A549 (cell line): ENCODE data around the gene ARL13B. TPM values are rescaled to one million over a fixed set of nuclear protein-coding genes. Genes with fewer than 3 reads are reported as not detected.

Experiments
- ATAC-seq, 2 experiments: fragments of 200-7000 bp in 1 of 2; fragments of >200 bp in 1 of 2; cut with Nextera tagmentation in 1 of 2; cut with Tn5 transposase in 1 of 2; 3 replicates each; pipeline versions ENCODE4 v1.8.0 to v1.9.1; 2018 to 2020; ENCODE audit warnings: mild to moderate bottlenecking in 1 of 2, moderate library complexity in 1 of 2
- CTCF ChIA-PET: fragments of 300-600 bp; sonication (Branson Sonifier 250); formaldehyde crosslinking; extraction: SDS; loops from one replicate; lab custom pipeline; 2021; ENCODE audit warnings: antibody characterized with exemption, inconsistent platforms; lab: Yijun Ruan, JAX
- POLR2A ChIA-PET: fragments of 350-600 bp; formaldehyde crosslinking; extraction: SDS; loops from one replicate; lab custom pipeline; 2021; ENCODE audit warnings: antibody characterized with exemption, inconsistent platforms; lab: Yijun Ruan, JAX
- DNase-seq, 2 experiments: peaks; one replicate each; pipeline versions ENCODE4 v3.0.0 to v3.0.0-alpha.2; 2011 to 2016; ENCODE audit warnings: low read depth in 1 of 2, low spot score in 1 of 2
- FAIRE-seq: peaks from 2 replicates; lab custom pipeline; 2011; peaks lifted over from hg19 to GRCh38; lab: Jason Lieb, UNC
- H3K27ac ChIP-seq, 2 experiments: fragments of >200 bp; sonication (Bioruptor Twin); formaldehyde crosslinking; 3 replicates each; pipeline ENCODE4 v1.5.1; 2016 to 2017
- H3K4me1 ChIP-seq: fragments of >200 bp; sonication (Bioruptor Twin); formaldehyde crosslinking; 3 replicates; pipeline ENCODE4 v1.6.1; 2016
- H3K4me2 ChIP-seq: fragments of >200 bp; sonication (Bioruptor Twin); formaldehyde crosslinking; 3 replicates; pipeline ENCODE4 v1.6.1; 2016
- H3K4me3 ChIP-seq: fragments of >200 bp; sonication (Bioruptor Twin); formaldehyde crosslinking; 3 replicates; pipeline ENCODE4 v1.5.1; 2016
- H3K9me3 ChIP-seq: fragments of >200 bp; sonication (Bioruptor Twin); formaldehyde crosslinking; 3 replicates; pipeline ENCODE4 v1.6.1; 2016
- CBX2 ChIP-seq: fragments of 200-600 bp; sonication (generic); IDR thresholded peaks from 2 replicates; pipeline ENCODE4 v1.6.1; 2016; ENCODE audit warnings: low read depth, mild to moderate bottlenecking, borderline replicate concordance
- EHMT2 ChIP-seq: fragments of 200-600 bp; sonication (generic); IDR thresholded peaks from 2 replicates; pipeline ENCODE4 v1.6.1; 2016; ENCODE audit warnings: antibody characterized with exemption, low read depth, mild to moderate bottlenecking, moderate library complexity
- GATA3 ChIP-seq: IDR thresholded peaks from 2 replicates; pipeline ENCODE4 v1.6.1; 2012; ENCODE audit warnings: borderline replicate concordance
- HDAC2 ChIP-seq: fragments of 200-600 bp; sonication (generic); IDR thresholded peaks from 2 replicates; pipeline ENCODE4 v1.6.1; 2016
- HEYL ChIP-seq: fragments of 250-450 bp; sonication (Bioruptor Pico); IDR thresholded peaks from 2 replicates; pipeline ENCODE4 v1.8.0; 2021; ENCODE audit warnings: mild to moderate bottlenecking, moderate library complexity
- HOXB13 ChIP-seq: fragments of 250-450 bp; sonication (Bioruptor Pico); IDR thresholded peaks from 2 replicates; pipeline ENCODE4 v1.5.0; 2020; ENCODE audit warnings: low read depth, mild to moderate bottlenecking, moderate library complexity
- HOXB5 ChIP-seq: fragments of 250-450 bp; sonication (Bioruptor Pico); IDR thresholded peaks from 2 replicates; pipeline ENCODE4 v1.5.0; 2020; ENCODE audit warnings: mild to moderate bottlenecking, moderate library complexity
- JUN ChIP-seq, 2 experiments: fragments of >200 bp; sonication (Bioruptor Twin); formaldehyde crosslinking; IDR thresholded peaks; 2 replicates in 1 of 2; 3 replicates in 1 of 2; pipeline ENCODE4 v1.6.1; 2016 to 2017
- JUNB ChIP-seq: fragments of >200 bp; sonication (Bioruptor Twin); formaldehyde crosslinking; IDR thresholded peaks from 2 replicates; pipeline ENCODE4 v1.6.1; 2016
- KDM1A ChIP-seq: fragments of 200-600 bp; sonication (generic); IDR thresholded peaks from 2 replicates; pipeline ENCODE4 v1.6.1; 2016; ENCODE audit warnings: low read depth, mild to moderate bottlenecking
- MAZ ChIP-seq: fragments of 150-350 bp; IDR thresholded peaks from 2 replicates; pipeline ENCODE4 v1.6.1; 2014; ENCODE audit warnings: antibody characterized with exemption, low read depth, low read length, borderline replicate concordance
- NR3C1 ChIP-seq: fragments of >200 bp; sonication (Bioruptor Twin); formaldehyde crosslinking; IDR thresholded peaks from 3 replicates; pipeline ENCODE4 v1.6.1; 2017
- PHF8 ChIP-seq: fragments of 200-600 bp; sonication (generic); IDR thresholded peaks from 2 replicates; pipeline ENCODE4 v1.6.1; 2016; ENCODE audit warnings: low read depth, mild to moderate bottlenecking, antibody characterized with exemption, moderate library complexity, borderline replicate concordance
- POLR2A ChIP-seq: IDR thresholded peaks from 2 replicates; pipeline ENCODE4 v1.6.1; 2012; ENCODE audit warnings: mild to moderate bottlenecking, low read length
- RARB ChIP-seq: fragments of 250-450 bp; sonication (Bioruptor Pico); IDR thresholded peaks from 2 replicates; pipeline ENCODE4 v1.8.0; 2021; ENCODE audit warnings: mild to moderate bottlenecking, moderate library complexity
- RFX5 ChIP-seq: fragments of 450-650 bp; IDR thresholded peaks from 2 replicates; pipeline ENCODE4 v1.7.1; 2014; ENCODE audit warnings: antibody characterized with exemption, mild to moderate bottlenecking, moderate library complexity
- RNF2 ChIP-seq: fragments of 200-600 bp; sonication (generic); IDR thresholded peaks from 2 replicates; pipeline ENCODE4 v1.6.1; 2016; ENCODE audit warnings: low read depth, mild to moderate bottlenecking, antibody characterized with exemption, moderate library complexity, borderline replicate concordance
- SMC3 ChIP-seq: fragments of >200 bp; sonication (Bioruptor Twin); formaldehyde crosslinking; IDR thresholded peaks from 3 replicates; pipeline ENCODE4 v1.6.1; 2018; ENCODE audit warnings: inconsistent platforms
- SREBF2 ChIP-seq: fragments of 450-650 bp; IDR thresholded peaks from 2 replicates; pipeline ENCODE4 v1.6.1; 2014; ENCODE audit warnings: mild to moderate bottlenecking, moderate library complexity
- TFCP2L1 ChIP-seq: fragments of 250-450 bp; sonication (Bioruptor Pico); IDR thresholded peaks from 2 replicates; pipeline ENCODE4 v1.5.0; 2021; ENCODE audit warnings: mild to moderate bottlenecking
- TP53 ChIP-seq: fragments of 250-450 bp; sonication (Bioruptor Pico); IDR thresholded peaks from 2 replicates; pipeline ENCODE4 v1.5.0; 2021; ENCODE audit warnings: mild to moderate bottlenecking, moderate library complexity
- WGBS: methylation state at CpG from one replicate; pipeline ENCODE4 v1.1.6; 2017; ENCODE audit errors: missing lambda C conversion rate; 5-methylcytosine and 5-hydroxymethylcytosine counted together
- polyA plus RNA-seq, 4 experiments: library from polyadenylated mRNA; depleted of rRNA in 3 of 4; stranded (reverse); fragments of >200 nt; fragmentation: RNase III in 1 of 4; extraction: RNeasy Plus Mini Kit Qiagen cat#74134 plus additional on column Dnase treatment in 1 of 4; gene quantifications; 2 replicates in 3 of 4; 3 replicates in 1 of 4; pipeline ENCODE4 v1.2.3, GENCODE V29; 2011 to 2017
- TF ChIP-seq, protein P1 (sequence below): IDR thresholded peaks from 2 replicates; pipeline ENCODE4 v1.6.1; 2012
- TF ChIP-seq, protein P2 (sequence below): fragments of >200 bp; sonication (Bioruptor Twin); formaldehyde crosslinking; IDR thresholded peaks from 3 replicates; pipeline ENCODE4 v1.6.1; 2016
- TF ChIP-seq, protein P3 (sequence below): fragments of >200 bp; sonication (Bioruptor Twin); formaldehyde crosslinking; IDR thresholded peaks from 2 replicates; pipeline ENCODE4 v1.6.1; 2016
- TF ChIP-seq, protein P4 (sequence below): IDR thresholded peaks from 2 replicates; pipeline ENCODE4 v1.6.1; 2012; ENCODE audit warnings: low read depth, borderline replicate concordance
- TF ChIP-seq, protein P5 (sequence below): fragments of 450-650 bp; IDR thresholded peaks from 2 replicates; pipeline ENCODE4 v1.6.1; 2014; ENCODE audit warnings: antibody characterized with exemption

ARL13B gene
- polyA plus RNA-seq, 2 of the 4 experiments (the other 2 are of a cell fraction) = 13.3 to 28.6 TPM

DNA sequence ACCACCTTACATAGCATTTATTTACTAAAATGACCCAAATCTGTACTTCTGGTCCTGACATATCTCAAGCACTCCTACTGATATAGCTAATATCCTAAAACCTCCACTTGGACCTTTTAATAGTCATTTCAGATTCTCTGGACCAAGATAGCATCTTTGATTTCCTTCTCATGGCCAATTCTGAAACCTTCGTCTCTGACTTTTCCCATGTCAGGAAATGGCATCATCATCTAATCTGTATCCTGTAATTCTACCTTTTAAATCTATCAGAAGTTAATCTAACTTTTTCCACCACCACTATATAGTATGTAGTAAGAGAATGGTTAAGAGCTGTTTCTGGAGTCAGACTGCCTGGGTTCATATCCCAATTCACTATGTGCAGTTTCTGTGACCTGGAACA, 32.2 kb downstream of the ARL13B start:
- DNase-seq = no peak
- ATAC-seq = no peak
- Histone ChIP-seq H3K4me3 (no peak overlapping the region), H3K27ac (no peak overlapping the region), H3K4me1 (no peaks in the 10 kb centered on the region), H3K4me2 (no peak overlapping the region), H3K9me3 (no peaks in the 10 kb centered on the region)
- CTCF ChIA-PET = interaction anchor here (0.8 kb wide), 1 partner anchor 25 kb away, joined by 3 read pairs; no protein-coding TSS in a partner anchor
- TF ChIP-seq, protein P1, sequence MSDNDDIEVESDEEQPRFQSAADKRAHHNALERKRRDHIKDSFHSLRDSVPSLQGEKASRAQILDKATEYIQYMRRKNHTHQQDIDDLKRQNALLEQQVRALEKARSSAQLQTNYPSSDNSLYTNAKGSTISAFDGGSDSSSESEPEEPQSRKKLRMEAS = no peak
- no peak for TF ChIP-seq HOXB13 (CRISPR knock-in tag)
- TF ChIP-seq TP53 (CRISPR knock-in tag) = no peak
- TF ChIP-seq, protein P2, sequence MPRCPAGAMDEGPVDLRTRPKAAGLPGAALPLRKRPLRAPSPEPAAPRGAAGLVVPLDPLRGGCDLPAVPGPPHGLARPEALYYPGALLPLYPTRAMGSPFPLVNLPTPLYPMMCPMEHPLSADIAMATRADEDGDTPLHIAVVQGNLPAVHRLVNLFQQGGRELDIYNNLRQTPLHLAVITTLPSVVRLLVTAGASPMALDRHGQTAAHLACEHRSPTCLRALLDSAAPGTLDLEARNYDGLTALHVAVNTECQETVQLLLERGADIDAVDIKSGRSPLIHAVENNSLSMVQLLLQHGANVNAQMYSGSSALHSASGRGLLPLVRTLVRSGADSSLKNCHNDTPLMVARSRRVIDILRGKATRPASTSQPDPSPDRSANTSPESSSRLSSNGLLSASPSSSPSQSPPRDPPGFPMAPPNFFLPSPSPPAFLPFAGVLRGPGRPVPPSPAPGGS = no peak
- no peak for TF ChIP-seq TFCP2L1
- TF ChIP-seq NR3C1 = no peak
- POLR2A ChIA-PET = no interaction called here
- WGBS = 89% methylated on average over 1 of the region's 1 CpG
- no peak for FAIRE-seq

DNA sequence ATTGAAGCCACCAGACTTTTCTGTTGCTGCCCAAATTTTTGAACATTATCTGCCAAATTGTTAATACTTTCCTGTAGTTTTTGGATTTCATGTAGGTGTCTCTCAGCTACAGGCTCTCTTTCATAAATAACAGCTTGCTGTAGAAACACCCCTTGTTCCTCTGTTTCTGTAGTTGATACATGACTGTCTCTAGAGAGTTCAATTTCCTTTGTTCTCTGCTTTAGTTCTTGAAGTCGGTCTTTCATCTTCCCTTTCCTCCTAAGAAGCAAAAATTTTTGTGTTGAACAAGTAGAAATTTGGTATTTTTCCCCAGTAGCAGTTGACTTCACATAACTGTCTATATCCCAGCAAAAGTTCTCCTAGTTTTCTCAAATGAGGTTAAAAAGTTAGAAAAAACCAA, 35.1 kb downstream of the ARL13B start:
- WGBS = 87% methylated on average over 1 of the region's 1 CpG
- Histone ChIP-seq H3K4me1 (no peaks in the 10 kb centered on the region), H3K9me3 (no peaks in the 10 kb centered on the region), H3K27ac (no peak overlapping the region), H3K4me2 (no peak overlapping the region), H3K4me3 (no peak overlapping the region)
- FAIRE-seq = no peak
- ChIA-PET POLR2A (no interaction called here), CTCF (interaction anchor here (1.7 kb wide), 1 partner anchor 54 kb away, joined by 4 read pairs; no protein-coding TSS in a partner anchor)
- no peak for ATAC-seq
- TF ChIP-seq HOXB5 (CRISPR knock-in tag) (no peak), HDAC2 (no peak), CBX2 (no peak), RNF2 (no peak), RARB (CRISPR knock-in tag) (no peak), SMC3 (no peak), POLR2A (no peak), GATA3 (no peak), RFX5 (no peak), KDM1A (no peak), JUNB (no peak), EHMT2 (no peak), HEYL (CRISPR knock-in tag) (no peak), JUN (IDR thresholded peaks at IDR 0.05) (no peak), NR3C1 (no peak)
- TF ChIP-seq, protein P3, sequence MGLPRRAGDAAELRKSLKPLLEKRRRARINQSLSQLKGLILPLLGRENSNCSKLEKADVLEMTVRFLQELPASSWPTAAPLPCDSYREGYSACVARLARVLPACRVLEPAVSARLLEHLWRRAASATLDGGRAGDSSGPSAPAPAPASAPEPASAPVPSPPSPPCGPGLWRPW = no peak
- no peak for DNase-seq

DNA sequence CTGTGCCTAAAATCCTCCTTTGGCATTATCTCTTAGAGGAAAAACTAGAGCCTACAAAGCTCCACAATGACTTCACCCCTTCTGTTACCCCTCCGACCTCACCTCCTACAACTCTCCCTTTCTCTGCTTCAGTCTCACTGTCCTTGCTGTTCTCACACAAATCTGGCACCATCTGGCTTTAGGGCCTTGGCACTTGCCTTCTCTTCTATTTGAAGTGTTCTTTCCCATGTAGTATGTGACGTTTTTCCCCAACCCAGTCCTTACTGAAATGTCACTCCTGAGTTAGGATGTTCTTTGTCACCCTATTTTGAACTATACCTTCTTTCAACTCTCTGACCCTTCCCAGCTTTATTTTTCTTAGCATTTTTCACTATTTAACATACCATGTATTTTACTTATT, 39.7 kb downstream of the ARL13B start:
- Histone ChIP-seq H3K9me3 (no peaks in the 10 kb centered on the region), H3K4me2 (no peak overlapping the region), H3K27ac (no peak overlapping the region), H3K4me1 (no peaks in the 10 kb centered on the region), H3K4me3 (no peak overlapping the region)
- ATAC-seq (no peak), FAIRE-seq (no peak), DNase-seq (no peak)
- ChIA-PET CTCF (interaction anchor here (1.8 kb wide), 1 partner anchor 18 kb away, joined by 4 read pairs; no protein-coding TSS in a partner anchor), POLR2A (no interaction called here)
- TF ChIP-seq SMC3 (no peak), PHF8 (no peak), RNF2 (no peak), TFCP2L1 (no peak), SREBF2 (no peak), POLR2A (no peak), MAZ (no peak)
- TF ChIP-seq, protein P2 = no peak
- TF ChIP-seq, protein P4, sequence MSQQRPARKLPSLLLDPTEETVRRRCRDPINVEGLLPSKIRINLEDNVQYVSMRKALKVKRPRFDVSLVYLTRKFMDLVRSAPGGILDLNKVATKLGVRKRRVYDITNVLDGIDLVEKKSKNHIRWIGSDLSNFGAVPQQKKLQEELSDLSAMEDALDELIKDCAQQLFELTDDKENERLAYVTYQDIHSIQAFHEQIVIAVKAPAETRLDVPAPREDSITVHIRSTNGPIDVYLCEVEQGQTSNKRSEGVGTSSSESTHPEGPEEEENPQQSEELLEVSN = no peak
- TF ChIP-seq, protein P5, sequence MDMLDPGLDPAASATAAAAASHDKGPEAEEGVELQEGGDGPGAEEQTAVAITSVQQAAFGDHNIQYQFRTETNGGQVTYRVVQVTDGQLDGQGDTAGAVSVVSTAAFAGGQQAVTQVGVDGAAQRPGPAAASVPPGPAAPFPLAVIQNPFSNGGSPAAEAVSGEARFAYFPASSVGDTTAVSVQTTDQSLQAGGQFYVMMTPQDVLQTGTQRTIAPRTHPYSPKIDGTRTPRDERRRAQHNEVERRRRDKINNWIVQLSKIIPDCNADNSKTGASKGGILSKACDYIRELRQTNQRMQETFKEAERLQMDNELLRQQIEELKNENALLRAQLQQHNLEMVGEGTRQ = no peak
- TF ChIP-seq, all 56 proteins: peak for 0
- WGBS = 65% methylated on average over 2 of the region's 2 CpGs
